Lower lobe of right lung (tissue), 2 donors: ENCODE results near the gene ERVFRD-1. TPM values are rescaled to one million over a fixed set of nuclear protein-coding genes. Genes with fewer than 3 reads are reported as not detected.

ENCODE experiments used
- ATAC-seq, 2 donors: fragments of 200-7000 bp; cut with Tn5 transposase; one replicate each; pipeline ENCODE4 v1.9.1; 2020 to 2022; ENCODE audit warnings: mild to moderate bottlenecking in 2 of 2, moderate library complexity in 2 of 2
- DNase-seq: peaks from one replicate; pipeline ENCODE4 v3.0.0-alpha.2; 2020
- H3K27ac ChIP-seq: fragments of 200-600 bp; one replicate; pipeline ENCODE4 v1.8.0; 2022
- H3K27me3 ChIP-seq: fragments of 200-600 bp; one replicate; pipeline ENCODE4 v1.8.0; 2022; ENCODE audit warnings: low read depth
- H3K36me3 ChIP-seq: fragments of 200-600 bp; one replicate; pipeline ENCODE4 v1.8.0; 2022; ENCODE audit warnings: mild to moderate bottlenecking
- H3K4me1 ChIP-seq: fragments of 200-600 bp; one replicate; pipeline ENCODE4 v1.8.0; 2022
- H3K4me3 ChIP-seq: fragments of 200-600 bp; one replicate; pipeline ENCODE4 v1.8.0; 2022; ENCODE audit warnings: mild to moderate bottlenecking
- H3K9me3 ChIP-seq: fragments of 200-600 bp; one replicate; pipeline ENCODE4 v1.8.0; 2022
- intact Hi-C: fragments of 100-400 bp; cut with DNase I; formaldehyde crosslinking; loops from one replicate; pipeline ENCODE4 v1.11.0; 2022
- total RNA-seq: library from RNA; stranded (reverse); fragmentation: NEBNext Ultra II Directional; extraction: Animal tissue kit (Norgen Biotek cat#: 25700); gene quantifications from one replicate; pipeline ENCODE4 v1.2.1, GENCODE V29; 2021
- TF ChIP-seq, protein P1 (sequence below): fragments of 200-600 bp; IDR thresholded peaks from one replicate; pipeline ENCODE4 v1.8.0; 2022; ENCODE audit warnings: antibody characterized with exemption, mild to moderate bottlenecking
- donor health status: DM: no; HTN: yes; CAD: no; lungs with severe emphysema.

The ERVFRD-1 gene
- total RNA-seq, 1 donor from 2014 or later: 0.65 TPM

DNA sequence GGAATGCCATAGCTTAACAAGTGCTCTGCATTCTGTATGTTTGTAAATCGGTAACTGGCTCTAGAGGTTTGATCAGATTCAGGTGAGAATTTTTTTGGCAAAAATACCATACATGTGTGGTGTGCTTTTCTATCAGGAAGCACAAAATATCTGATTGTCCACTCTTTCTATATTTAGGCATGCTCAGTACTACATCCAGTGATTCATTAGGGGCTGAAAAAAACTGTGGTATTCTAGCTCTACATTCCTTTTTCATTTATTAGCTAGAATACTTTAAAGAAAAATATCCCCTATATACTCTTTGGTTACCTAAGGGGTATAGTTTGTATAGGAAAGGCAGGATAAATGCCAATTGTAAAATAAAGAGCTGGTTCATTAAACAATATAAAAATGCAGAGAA lies 56.8 kb downstream of the ERVFRD-1 start:
- no peaks in the 10 kb centered on the region for H3K36me3 ChIP-seq
- H3K27ac ChIP-seq: no peak overlapping the region
- ATAC-seq: no peak
- intact Hi-C loops: no loop called here
- DNase-seq: no peak
- H3K9me3 ChIP-seq: no peaks in the 10 kb centered on the region
- no peak overlapping the region for H3K4me3 ChIP-seq
- no peaks in the 10 kb centered on the region for H3K27me3 ChIP-seq
- no peaks in the 10 kb centered on the region for H3K4me1 ChIP-seq
- TF ChIP-seq, protein P1, sequence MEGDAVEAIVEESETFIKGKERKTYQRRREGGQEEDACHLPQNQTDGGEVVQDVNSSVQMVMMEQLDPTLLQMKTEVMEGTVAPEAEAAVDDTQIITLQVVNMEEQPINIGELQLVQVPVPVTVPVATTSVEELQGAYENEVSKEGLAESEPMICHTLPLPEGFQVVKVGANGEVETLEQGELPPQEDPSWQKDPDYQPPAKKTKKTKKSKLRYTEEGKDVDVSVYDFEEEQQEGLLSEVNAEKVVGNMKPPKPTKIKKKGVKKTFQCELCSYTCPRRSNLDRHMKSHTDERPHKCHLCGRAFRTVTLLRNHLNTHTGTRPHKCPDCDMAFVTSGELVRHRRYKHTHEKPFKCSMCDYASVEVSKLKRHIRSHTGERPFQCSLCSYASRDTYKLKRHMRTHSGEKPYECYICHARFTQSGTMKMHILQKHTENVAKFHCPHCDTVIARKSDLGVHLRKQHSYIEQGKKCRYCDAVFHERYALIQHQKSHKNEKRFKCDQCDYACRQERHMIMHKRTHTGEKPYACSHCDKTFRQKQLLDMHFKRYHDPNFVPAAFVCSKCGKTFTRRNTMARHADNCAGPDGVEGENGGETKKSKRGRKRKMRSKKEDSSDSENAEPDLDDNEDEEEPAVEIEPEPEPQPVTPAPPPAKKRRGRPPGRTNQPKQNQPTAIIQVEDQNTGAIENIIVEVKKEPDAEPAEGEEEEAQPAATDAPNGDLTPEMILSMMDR: no peak

DNA sequence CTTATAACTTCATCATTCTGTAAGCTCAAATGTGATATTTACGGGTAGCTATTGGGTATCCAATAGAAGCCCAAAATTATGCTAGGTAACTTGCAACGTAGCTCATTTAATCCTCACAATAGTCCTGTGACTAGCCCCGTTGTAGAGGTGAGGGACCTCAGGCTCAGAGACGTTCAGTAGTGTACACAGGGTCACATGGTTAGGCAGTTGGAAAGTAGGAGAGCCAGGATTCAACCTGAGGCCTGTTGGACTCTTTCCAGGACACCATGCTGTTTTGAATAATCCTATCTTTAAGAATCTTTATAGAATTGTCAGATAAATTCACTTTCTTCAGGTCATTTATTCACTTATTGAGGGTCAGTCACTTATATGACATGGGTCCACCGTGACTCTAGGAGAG lies 58.2 kb downstream of the ERVFRD-1 start:
- DNase-seq (no peak), ATAC-seq (no peak)
- no peaks in the 10 kb centered on the region for H3K9me3 ChIP-seq
- H3K27ac ChIP-seq: no peak overlapping the region
- intact Hi-C loops: no loop called here
- TF ChIP-seq, protein P1: no peak
- no peaks in the 10 kb centered on the region for H3K36me3 ChIP-seq
- no peaks in the 10 kb centered on the region for H3K4me1 ChIP-seq
- no peak overlapping the region for H3K4me3 ChIP-seq
- peaks cover 12% of the 10 kb centered on the region for H3K27me3 ChIP-seq

Other genes starting within 250 kb of the ERVFRD-1 start
- gene GCM2, start 229.7 kb downstream of the ERVFRD-1 start, total RNA-seq: not detected
- 1.0 TPM for gene SYCP2L, start 224.7 kb downstream of the ERVFRD-1 start, total RNA-seq
- gene ELOVL2, start 67.4 kb downstream of the ERVFRD-1 start, total RNA-seq: 0.21 TPM
- 7.9 TPM for gene SMIM13, start 17.9 kb downstream of the ERVFRD-1 start, total RNA-seq
- 127 TPM for gene NEDD9, start 120.9 kb upstream of the ERVFRD-1 start, total RNA-seq